Muscle of leg (tissue), 11 donors: ENCODE data around the gene GALNT18. TPM values are rescaled to one million over a fixed set of nuclear protein-coding genes. Genes with fewer than 3 reads are reported as not detected.
A peak's percentile ranks its signal among the peaks of the same experiment; 100 is the strongest.

Experiments
- DNase-seq: peaks from one replicate; pipeline ENCODE4 v3.0.0; 2013
- H3K27ac ChIP-seq: one replicate; pipeline ENCODE4 v1.5.1; 2013; ENCODE audit warnings: mild to moderate bottlenecking, low read length, control low read depth
- H3K27me3 ChIP-seq: one replicate; pipeline ENCODE4 v1.6.1; 2013; ENCODE audit warnings: low read length; ENCODE audit not compliant: control insufficient read depth, insufficient read depth
- H3K36me3 ChIP-seq: one replicate; pipeline ENCODE4 v1.6.1; 2013; ENCODE audit warnings: low read length; ENCODE audit not compliant: control insufficient read depth, insufficient read depth
- H3K4me1 ChIP-seq: one replicate; pipeline ENCODE4 v1.6.1; 2013; ENCODE audit warnings: low read length; ENCODE audit not compliant: control insufficient read depth, insufficient read depth
- H3K4me3 ChIP-seq: one replicate; pipeline ENCODE4 v1.5.1; 2013; ENCODE audit warnings: low read length, control low read depth
- H3K9me3 ChIP-seq: replicated peaks from 2 replicates; pipeline ENCODE4 v1.6.1; 2013; ENCODE audit warnings: low read depth, low read length; ENCODE audit not compliant: control insufficient read depth
- WGBS: methylation state at CpG from one replicate; pipeline ENCODE4 v1.1.5; 2013; ENCODE audit warnings: missing lambda C conversion rate; ENCODE audit not compliant: insufficient coverage; 5-methylcytosine and 5-hydroxymethylcytosine counted together
- polyA plus RNA-seq, 8 donors: library from polyadenylated mRNA; unstranded; fragments of 120-200 nt; gene quantifications; one replicate each; pipeline versions ENCODE4 v1.2.1 to v1.2.3, GENCODE V29; 2013; ENCODE audit warnings: inconsistent platforms in 1 of 8, low replicate concordance in 1 of 8; ENCODE audit not compliant: insufficient read length in 8 of 8, insufficient read depth in 1 of 8
- total RNA-seq: library from RNA; stranded (reverse); fragments of 120-200 nt; gene quantifications from one replicate; pipeline ENCODE4 v1.2.4, GENCODE V29; 2013

Gene GALNT18
- total and polyA plus RNA-seq, 9 donors = 7.7 to 17.7 (median 11.6) TPM

GRCh38 chr11:11581481-11581880 lies 40.3 kb downstream of the GALNT18 start:
- 79% methylated on average over 2 of the region's 4 CpGs for WGBS
- DNase-seq = no peak
- no peak overlapping the region for H3K4me3 ChIP-seq
- peaks cover 30% of the 10 kb centered on the region for H3K4me1 ChIP-seq
- H3K9me3 ChIP-seq = no peaks in the 10 kb centered on the region
- no peaks in the 10 kb centered on the region for H3K36me3 ChIP-seq
- no peak overlapping the region for H3K27ac ChIP-seq
- H3K27me3 ChIP-seq = no peaks in the 10 kb centered on the region

GRCh38 chr11:11580841-11581411 lies 40.9 kb downstream of the GALNT18 start:
- WGBS = 21% methylated on average over 10 of the region's 10 CpGs
- Histone ChIP-seq H3K9me3 (no peaks in the 10 kb centered on the region), H3K27ac (peak overlapping the region; percentile 0), H3K4me3 (no peak overlapping the region), H3K27me3 (no peaks in the 10 kb centered on the region), H3K36me3 (no peaks in the 10 kb centered on the region), H3K4me1 (peaks cover 30% of the 10 kb centered on the region)
- no peak for DNase-seq

- H3K9me3 ChIP-seq = no peaks in the 10 kb centered on the region
- 76% methylated on average over 4 of the region's 5 CpGs for WGBS
- H3K27ac ChIP-seq = no peak overlapping the region
- DNase-seq = no peak
- no peaks in the 10 kb centered on the region for H3K36me3 ChIP-seq
- peaks cover 30% of the 10 kb centered on the region for H3K4me1 ChIP-seq
- H3K4me3 ChIP-seq = no peak overlapping the region
- no peaks in the 10 kb centered on the region for H3K27me3 ChIP-seq
Observed at GRCh38 chr11:11580012-11580411, 41.8 kb downstream of the GALNT18 start.

GRCh38 chr11:11579012-11579988 lies 42.5 kb downstream of the GALNT18 start:
- no peaks in the 10 kb centered on the region for H3K9me3 ChIP-seq
- WGBS = 82% methylated on average over 8 of the region's 13 CpGs
- no peak for DNase-seq
- H3K27ac ChIP-seq = no peak overlapping the region
- peaks cover 30% of the 10 kb centered on the region for H3K4me1 ChIP-seq
- H3K4me3 ChIP-seq = no peak overlapping the region
- no peaks in the 10 kb centered on the region for H3K36me3 ChIP-seq
- H3K27me3 ChIP-seq = no peaks in the 10 kb centered on the region

- Histone ChIP-seq H3K4me1 (peaks cover 30% of the 10 kb centered on the region), H3K27me3 (no peaks in the 10 kb centered on the region), H3K4me3 (no peak overlapping the region), H3K9me3 (no peaks in the 10 kb centered on the region), H3K36me3 (no peaks in the 10 kb centered on the region), H3K27ac (no peak overlapping the region)
- no peak for DNase-seq
- WGBS = 73% methylated on average over 5 of the region's 15 CpGs
Observed at GRCh38 chr11:11577932-11578911, 43.6 kb downstream of the GALNT18 start.

- DNase-seq = peak; percentile 41
- Histone ChIP-seq H3K27me3 (no peaks in the 10 kb centered on the region), H3K36me3 (no peaks in the 10 kb centered on the region), H3K27ac (peak overlapping the region; percentile 42), H3K4me1 (peaks cover 26% of the 10 kb centered on the region), H3K4me3 (no peak overlapping the region), H3K9me3 (no peaks in the 10 kb centered on the region)
- 76% methylated on average over 6 of the region's 8 CpGs for WGBS
Observed at GRCh38 chr11:11577251-11577855, 44.5 kb downstream of the GALNT18 start.

GRCh38 chr11:11574373-11575287 lies 47.2 kb downstream of the GALNT18 start:
- DNase-seq = no peak
- WGBS = no CpG with 5 or more reads among the region's 5 CpGs
- Histone ChIP-seq H3K36me3 (no peaks in the 10 kb centered on the region), H3K27ac (no peak overlapping the region), H3K4me1 (peaks cover 16% of the 10 kb centered on the region), H3K4me3 (no peak overlapping the region), H3K27me3 (no peaks in the 10 kb centered on the region), H3K9me3 (no peaks in the 10 kb centered on the region)

- no peaks in the 10 kb centered on the region for H3K36me3 ChIP-seq
- DNase-seq = no peak
- H3K4me3 ChIP-seq = no peak overlapping the region
- H3K27ac ChIP-seq = no peak overlapping the region
- peaks cover 22% of the 10 kb centered on the region for H3K4me1 ChIP-seq
- no peaks in the 10 kb centered on the region for H3K27me3 ChIP-seq
- 94% methylated on average over 7 of the region's 7 CpGs for WGBS
- H3K9me3 ChIP-seq = no peaks in the 10 kb centered on the region
Observed at GRCh38 chr11:11572386-11572785, 49.4 kb downstream of the GALNT18 start.

GRCh38 chr11:11571893-11572292 lies 49.9 kb downstream of the GALNT18 start:
- H3K27ac ChIP-seq = no peak overlapping the region
- 96% methylated on average over 6 of the region's 7 CpGs for WGBS
- no peak overlapping the region for H3K4me3 ChIP-seq
- no peaks in the 10 kb centered on the region for H3K36me3 ChIP-seq
- DNase-seq = no peak
- H3K9me3 ChIP-seq = no peaks in the 10 kb centered on the region
- H3K4me1 ChIP-seq = peaks cover 19% of the 10 kb centered on the region
- no peaks in the 10 kb centered on the region for H3K27me3 ChIP-seq
